GM12864 (cell line): ENCODE measurements around the gene BANF1.

Source experiments
- DNase-seq: peaks from one replicate; pipeline ENCODE4 v3.0.0-alpha.2; 2011; ENCODE audit warnings: low read depth
- H3K4me3 ChIP-seq: 2 replicates; pipeline ENCODE4 v1.5.1; 2011; ENCODE audit warnings: mild to moderate bottlenecking, low read depth, low read length, control low read depth
- TF ChIP-seq, protein P1 (sequence below): IDR thresholded peaks from 2 replicates; pipeline ENCODE4 v1.5.1; 2011; ENCODE audit warnings: low read depth, mild to moderate bottlenecking, moderate library complexity, low read length, control low read depth, inconsistent platforms; ENCODE audit errors: missing control alignments

The BANF1 gene

DNA sequence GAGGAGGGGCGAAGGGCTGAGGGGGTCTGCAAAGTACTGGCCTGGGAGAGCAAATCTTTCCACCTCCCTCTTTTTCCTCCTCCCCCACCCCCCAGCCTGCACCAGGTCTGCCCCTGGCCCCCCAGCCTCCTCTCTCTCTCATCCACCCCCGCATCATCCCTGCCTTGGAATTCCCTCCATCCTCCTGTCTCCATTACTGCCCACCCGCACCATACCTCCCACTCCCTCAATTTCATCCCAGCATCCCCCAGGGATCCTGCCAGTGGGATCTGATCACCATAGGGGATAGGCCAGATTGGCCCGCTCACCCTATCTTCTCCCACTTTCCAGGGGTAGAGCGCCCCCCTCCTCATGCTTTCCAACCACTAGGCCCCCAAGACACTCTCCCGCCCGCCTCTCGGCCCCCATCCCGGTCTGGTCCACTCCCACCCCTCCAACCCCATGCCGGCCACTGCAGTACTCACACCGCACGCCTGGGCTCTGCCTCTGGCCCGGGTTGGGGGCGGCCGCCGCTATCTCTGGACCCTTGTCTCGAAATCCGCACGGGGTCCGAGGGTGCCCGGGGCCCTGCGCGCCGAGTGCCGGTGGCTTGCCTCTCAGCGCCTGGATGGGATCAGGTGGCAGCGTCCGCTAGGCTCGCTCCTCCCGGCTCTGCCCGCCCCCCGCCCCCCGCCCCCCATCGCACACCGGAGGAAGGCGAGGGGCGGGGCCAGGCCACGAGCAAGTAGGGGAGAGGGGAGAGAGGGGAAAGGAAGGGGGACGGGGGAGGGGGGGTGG, 46.4 kb downstream of the BANF1 start, which contains the start of gene GAL3ST3:
Gene GAL3ST3, minus strand, starts transcription at position 615 of the 777 bp plus-strand sequence. CDS start 3,746 bp downstream, outside the sequence.
- DNase-seq: no peak
- H3K4me3 ChIP-seq: no peak within 1 kb of the TSS

DNA sequence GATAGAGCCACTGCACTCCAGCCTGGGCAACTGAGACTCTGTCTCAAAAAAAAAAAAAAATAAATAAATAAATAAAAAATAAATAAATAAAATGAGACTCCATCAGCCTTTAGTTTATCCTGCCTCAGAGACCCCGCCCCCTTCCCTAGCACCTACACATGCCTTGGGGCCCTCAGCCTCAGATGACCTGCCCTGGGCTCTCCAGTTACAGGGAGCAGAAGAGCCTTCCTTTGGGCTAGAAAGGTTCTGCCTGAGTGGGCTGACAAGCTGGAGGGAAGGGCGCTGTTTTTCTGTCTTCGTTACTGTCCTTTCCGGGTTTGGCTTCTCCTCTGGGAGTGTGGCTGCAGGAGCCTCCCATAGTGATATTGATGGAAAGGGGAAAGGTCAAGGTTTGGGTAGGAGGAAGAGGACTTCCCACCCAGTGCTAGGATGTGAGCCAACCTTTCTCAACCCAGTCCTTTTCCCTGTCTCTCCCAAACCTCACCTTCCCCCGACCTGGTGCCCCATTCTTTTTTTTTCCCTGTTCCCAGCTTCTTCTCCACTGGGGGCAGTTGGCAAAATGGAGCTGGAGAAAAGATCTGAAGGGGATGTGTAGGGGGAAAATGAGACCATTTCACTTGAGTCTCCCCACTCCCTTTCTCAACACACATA, 48.4 kb downstream of the BANF1 start:
- DNase-seq: no peak
- TF ChIP-seq, protein P1, sequence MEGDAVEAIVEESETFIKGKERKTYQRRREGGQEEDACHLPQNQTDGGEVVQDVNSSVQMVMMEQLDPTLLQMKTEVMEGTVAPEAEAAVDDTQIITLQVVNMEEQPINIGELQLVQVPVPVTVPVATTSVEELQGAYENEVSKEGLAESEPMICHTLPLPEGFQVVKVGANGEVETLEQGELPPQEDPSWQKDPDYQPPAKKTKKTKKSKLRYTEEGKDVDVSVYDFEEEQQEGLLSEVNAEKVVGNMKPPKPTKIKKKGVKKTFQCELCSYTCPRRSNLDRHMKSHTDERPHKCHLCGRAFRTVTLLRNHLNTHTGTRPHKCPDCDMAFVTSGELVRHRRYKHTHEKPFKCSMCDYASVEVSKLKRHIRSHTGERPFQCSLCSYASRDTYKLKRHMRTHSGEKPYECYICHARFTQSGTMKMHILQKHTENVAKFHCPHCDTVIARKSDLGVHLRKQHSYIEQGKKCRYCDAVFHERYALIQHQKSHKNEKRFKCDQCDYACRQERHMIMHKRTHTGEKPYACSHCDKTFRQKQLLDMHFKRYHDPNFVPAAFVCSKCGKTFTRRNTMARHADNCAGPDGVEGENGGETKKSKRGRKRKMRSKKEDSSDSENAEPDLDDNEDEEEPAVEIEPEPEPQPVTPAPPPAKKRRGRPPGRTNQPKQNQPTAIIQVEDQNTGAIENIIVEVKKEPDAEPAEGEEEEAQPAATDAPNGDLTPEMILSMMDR: no peak
- no peak overlapping the region for H3K4me3 ChIP-seq

More for the DNA sequence above, 46.4 kb downstream of the BANF1 start, which contains the start of gene GAL3ST3:
- TF ChIP-seq, protein P1: no peak

DNA sequence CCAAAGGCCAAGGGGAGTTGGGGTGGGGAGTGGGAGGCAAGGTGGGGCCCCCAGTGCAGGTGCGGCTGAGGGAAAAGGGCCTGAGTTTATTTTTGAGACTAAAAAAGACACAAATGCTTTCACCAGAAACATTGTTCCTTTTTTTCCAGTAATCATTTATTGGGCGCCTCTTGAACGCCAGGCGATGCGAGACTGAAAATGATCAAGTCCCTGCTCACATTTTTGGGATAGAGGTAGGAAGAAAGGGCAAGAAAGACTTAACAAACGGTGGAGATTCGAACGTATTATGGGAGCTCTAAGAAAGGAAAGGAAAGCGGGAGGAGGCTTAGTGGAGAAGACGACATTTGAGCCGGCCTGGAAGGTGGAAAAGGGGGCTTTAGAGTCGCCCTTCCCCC, 49.1 kb downstream of the BANF1 start:
- DNase-seq: no peak
- H3K4me3 ChIP-seq: peak overlapping the region; percentile 94
- TF ChIP-seq, protein P1: no peak

DNA sequence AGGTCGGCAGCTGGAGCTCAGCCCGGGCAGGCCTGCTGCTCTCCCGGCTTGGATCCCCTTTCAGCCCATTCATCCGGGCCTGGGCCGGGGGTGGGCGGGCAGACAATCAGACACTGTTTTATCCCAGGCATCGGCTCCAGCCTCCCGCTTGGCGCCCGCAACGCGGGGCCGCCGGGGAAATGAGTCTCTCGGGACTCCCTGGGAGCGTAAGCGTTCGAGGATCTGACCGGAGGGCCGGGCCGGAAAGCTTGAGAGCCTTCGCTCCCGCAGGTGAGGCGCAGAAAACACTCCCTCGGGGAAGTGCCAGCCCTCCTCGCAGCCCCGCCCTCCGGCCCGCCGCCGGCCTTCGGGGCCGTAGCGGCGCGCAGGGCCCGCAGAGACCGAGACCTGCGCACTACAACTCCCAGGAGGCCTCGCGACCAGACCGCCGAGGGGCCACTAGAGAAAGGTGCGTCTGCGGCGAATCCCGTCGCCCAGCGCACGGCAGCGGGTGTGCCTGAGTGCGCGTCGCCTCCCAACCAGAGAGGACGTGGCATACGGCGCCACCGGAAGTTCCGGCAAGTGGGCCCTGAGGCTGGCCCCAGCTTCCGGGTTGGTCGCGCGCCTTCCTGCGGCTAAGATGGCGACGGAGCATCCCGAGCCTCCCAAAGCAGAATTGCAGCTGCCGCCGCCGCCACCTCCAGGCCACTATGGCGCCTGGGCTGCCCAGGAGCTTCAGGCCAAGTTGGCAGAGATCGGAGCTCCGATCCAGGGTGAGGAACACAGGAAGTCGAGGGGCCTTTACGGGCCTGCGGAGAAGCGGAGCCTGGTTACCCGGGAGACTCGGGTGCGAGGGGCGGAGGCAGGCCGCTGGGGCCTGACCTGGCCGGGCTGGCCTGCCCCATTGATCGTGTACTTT, 49.7 kb downstream of the BANF1 start, which contains the start of gene SF3B2:
Gene SF3B2, plus strand, starts transcription at position 599 of the 898 bp plus-strand sequence. Its CDS starts 21 bp downstream, at position 620.
- peak within 1 kb of the TSS; percentile 94 for H3K4me3 ChIP-seq
- DNase-seq: peak; percentile 96
- TF ChIP-seq, protein P1: no peak

DNA sequence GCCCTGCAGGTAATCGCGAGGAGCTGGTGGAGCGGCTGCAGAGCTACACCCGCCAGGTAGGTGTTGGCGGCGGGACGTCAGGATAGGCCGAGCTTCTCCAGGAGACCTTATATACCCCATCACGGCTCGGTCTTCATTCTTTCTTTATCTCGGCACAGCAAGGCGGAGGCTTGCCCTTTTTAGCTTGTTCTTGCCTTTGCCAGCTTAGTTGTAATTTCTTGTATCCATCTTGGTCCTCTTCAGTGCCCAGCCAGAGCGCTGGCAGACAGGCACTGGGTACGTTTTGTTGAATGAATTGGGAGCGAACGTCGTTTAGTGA, 50.3 kb downstream of the BANF1 start:
- H3K4me3 ChIP-seq: peak overlapping the region; percentile 94
- TF ChIP-seq, protein P1: no peak
- DNase-seq: no peak
